GM18508 (cell line): Measurements from ENCODE around the gene TMEM248.
A peak's percentile ranks its signal among the peaks of the same experiment; 100 is the strongest.
"Not testable (repeated sequence)": the region's sequence is repeated elsewhere in the genome, so short reads cannot be mapped to it uniquely, and the experiment has no call there.

Source experiments
- ATAC-seq: cut with Tn5 transposase; IDR thresholded peaks from one replicate; pipeline ENCODE4 v1.9.1; 2021; ENCODE audit warnings: moderate number of reproducible peaks; ENCODE audit not compliant: insufficient read depth, unreplicated experiment

The TMEM248 gene

GRCh38 chr7:66995050-66995776, 74.2 kb downstream of the TMEM248 start, which contains the start of gene SBDS:
Gene SBDS, minus strand, starts transcription at chr7:66995586. Its CDS starts 169 bp downstream, at chr7:66995417.
- peak; percentile 51 for ATAC-seq

GRCh38 chr7:66996444-66997191, 75.6 kb downstream of the TMEM248 start, which contains the start of gene TYW1:
Gene TYW1, plus strand, starts transcription at chr7:66996833. Its CDS starts 146 bp downstream, at chr7:66996979.
- ATAC-seq = peak; percentile 78

DNA sequence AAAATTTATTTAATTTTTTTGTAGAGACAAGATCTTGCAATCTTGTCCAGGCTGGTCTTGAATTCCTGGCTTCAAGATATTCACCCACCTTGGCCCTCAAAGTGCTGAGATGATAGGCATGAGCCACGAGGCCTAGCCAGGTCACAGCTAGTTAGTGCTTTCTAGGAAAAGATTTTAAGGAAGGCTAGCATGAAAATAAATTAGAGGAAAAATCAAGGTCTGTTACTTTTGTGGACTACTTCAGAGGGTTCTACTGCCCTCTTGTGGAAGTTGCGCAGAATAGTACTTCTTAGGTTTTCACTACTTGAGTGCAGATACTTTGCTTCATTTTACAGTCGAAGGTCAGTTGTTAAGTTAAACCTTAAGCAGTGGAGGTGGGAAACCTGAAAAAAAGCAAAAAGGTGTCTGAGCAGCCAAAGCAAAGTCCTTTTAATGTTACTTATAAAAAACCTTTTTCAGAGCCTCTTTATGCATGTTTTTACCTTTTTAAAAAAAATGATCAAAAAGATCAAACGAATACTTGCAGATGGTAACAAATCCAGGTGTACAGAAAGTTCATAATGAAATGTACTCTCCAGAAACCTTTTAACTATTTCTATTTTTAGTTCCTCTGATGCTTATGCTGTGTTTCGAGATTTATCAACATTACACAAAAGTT, 79.7 kb downstream of the TMEM248 start:
- not testable (repeated sequence) for ATAC-seq

- ATAC-seq = not testable (repeated sequence)
Observed at GRCh38 chr7:67004145-67004544, 83.1 kb downstream of the TMEM248 start.

- ATAC-seq = no peak
Observed at GRCh38 chr7:67006965-67007364, 85.9 kb downstream of the TMEM248 start.
